ENCODE results near the gene SYCP3.
"Not testable (repeated sequence)": the region's sequence is repeated elsewhere in the genome, so short reads cannot be mapped to it uniquely, and the experiment has no call there.

SYCP3 gene

GRCh38 chr12:101710288-101710687 lies 29.0 kb downstream of the SYCP3 start:
- DNase-seq, result no peak

- no peak for DNase-seq
Measured at GRCh38 chr12:101707131-101707782, 32.0 kb downstream of the SYCP3 start.

DNA sequence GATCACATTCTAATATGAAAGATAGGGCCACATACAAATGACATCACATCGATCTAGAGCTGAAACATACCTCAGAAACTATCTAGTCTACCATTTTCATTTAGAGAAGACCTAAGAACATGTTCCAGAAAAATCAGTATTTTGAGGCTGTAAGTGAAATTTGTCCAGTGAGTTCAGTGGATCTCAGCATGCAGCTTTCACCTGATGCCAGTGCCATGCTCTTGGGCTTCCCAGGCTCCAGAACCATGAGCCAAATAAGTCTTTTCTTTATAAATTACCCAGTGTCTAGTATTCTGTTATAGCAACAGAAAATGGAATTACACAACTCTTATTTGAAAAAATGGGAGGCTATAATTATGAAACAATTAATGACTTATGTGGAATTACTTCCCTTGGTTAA lies 32.9 kb downstream of the SYCP3 start:
- DNase-seq, result no peak

- DNase-seq, result no peak
Measured at GRCh38 chr12:101703487-101703886, 35.8 kb downstream of the SYCP3 start.

DNA sequence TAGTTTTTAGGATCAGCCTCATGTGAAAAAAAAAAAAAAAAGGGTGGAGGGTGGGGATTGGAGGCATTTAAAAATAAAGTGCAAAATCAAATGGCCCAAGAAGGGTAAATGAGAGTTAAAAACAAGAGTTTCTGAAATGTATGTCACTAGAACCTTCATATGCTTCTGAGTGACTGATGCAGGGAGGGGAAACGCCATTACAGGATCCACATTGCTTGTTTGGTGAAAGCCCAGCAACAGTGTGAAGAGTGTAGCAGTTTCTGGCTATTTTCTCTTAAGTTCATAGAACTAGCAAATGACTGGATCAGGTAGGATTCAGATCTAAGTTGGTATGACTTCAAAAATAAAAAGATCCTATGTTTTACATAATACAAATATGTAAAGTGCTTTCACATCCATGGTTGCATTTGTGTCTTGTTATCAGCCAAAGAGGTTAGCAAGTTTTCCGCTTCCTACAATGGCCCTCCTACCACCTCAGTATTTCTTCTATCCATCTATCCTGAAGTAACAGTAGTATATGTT lies 38.9 kb downstream of the SYCP3 start:
- no peak for DNase-seq

DNA sequence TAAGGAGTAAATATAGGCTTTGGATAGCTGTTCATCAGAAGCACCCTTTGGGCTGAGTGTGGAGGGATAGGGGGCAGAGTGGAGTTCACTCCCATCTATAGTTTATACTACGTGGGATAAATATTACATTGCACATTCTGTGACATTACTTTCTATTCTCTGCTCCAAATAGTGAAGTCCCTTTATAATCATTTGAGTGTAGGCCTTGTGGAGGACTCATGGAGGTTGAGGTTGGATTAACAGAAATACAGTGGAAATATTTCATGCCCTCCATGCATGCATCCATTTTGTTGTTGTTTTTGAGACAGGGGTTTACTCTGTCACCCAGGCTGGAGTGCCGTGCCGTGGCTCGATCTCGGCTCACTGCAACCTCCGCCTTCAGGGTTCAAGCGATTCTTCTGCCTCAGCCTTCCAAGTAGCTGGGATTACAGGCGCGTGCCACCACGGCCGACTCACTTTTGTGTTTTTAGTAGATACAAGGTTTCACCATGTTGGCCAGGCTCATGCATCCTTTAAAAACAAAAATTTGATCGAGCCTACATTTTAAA lies 40.4 kb downstream of the SYCP3 start:
- no peak for DNase-seq

DNA sequence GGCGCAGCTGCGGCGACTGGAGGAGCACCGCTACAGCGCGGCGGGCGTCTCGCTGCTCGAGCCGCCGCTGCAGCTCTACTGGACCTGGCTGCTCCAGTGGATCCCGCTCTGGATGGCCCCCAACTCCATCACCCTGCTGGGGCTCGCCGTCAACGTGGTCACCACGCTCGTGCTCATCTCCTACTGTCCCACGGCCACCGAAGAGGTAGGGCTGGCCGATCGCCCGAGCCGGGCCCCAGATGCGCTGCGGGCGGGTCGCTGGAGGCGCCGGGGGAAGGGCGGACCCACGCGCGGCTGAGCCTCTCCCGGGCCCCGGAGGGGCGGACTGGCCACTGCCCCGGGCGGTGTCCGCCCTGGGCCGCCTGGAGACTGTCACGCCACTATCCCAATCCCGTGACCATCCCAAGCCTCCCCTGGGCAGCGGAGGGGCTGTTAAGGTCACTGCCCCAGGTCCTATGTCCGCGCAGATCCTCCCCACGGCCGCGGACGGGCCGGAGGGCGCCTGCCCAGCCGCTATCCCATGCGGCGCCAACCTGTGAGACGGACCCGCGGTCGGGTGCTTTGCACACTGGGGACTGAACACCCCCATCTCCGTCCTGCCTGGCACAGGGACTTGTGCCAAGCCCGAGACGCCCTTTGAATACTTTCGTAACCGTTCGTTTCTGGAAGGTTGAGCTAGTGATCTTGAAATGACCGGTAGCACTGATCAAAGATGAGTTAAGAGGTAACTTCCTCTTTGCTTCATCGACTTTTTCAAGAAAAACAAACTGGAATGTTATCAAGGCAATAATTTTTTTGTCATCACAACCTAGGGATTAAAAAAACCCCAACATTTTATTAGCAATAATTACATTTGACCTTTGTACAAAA lies 41.1 kb downstream of the SYCP3 start:
- no peak for DNase-seq

DNA sequence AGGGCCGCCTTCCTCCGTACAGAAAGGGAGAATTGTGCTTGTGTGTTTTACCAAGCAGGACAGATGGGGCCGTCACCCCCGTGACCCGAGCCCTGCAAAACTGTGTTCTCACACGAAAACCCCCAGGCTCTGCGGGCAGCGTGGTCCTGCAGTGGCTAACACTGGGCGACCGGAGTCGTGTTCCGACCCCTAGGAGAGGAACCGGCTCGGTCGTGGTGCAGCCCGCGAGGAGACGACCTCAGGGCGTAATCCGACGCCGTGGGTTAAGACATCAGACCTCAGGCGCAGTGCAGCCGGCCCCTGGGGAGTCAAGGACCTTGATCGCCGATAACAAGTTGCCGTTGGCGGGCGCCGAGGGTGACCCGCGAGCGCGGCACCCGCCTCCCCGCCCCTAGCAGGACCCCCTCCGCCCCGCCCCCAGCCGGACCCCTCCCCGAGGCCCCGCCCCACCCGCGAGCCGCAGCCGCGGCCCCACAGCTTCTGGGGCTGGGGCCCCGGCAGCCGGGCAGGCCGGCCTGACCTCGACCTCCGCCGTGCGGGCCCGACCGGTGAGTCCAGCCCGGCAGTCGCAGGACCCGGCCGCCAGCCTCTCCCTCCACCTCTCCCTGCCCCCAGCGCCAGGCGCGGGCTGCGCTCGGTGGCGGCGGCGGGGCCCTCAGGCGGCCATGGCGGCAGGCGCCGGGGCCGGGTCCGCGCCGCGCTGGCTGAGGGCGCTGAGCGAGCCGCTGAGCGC lies 41.9 kb downstream of the SYCP3 start, which contains the start of gene CHPT1:
Gene CHPT1 (plus strand): TSS at position 444 of the 733 bp plus-strand sequence. CDS start 222 bp downstream, at position 666.
- no peak for DNase-seq

- no peak for DNase-seq
Measured at GRCh38 chr12:101696251-101697196, 42.7 kb downstream of the SYCP3 start.

DNA sequence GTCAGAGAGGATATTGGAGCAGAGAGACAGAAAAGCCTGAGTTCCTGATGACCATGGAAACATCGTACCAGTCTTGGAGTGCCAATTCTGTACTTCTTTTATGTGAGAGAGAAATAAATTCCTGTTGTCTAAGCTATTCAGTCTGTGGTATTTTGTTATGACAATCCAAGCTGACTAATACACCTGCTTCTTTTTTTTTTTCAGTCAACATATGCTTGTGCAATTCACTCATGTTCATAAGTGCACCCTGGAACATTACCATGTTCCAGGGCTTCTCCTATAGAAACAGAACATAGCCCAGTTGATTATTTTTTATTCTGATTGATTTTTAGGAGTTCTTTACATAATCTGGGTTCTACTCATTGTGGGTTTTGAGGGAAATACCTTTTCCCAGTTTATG lies 43.6 kb downstream of the SYCP3 start:
- no peak for DNase-seq

DNA sequence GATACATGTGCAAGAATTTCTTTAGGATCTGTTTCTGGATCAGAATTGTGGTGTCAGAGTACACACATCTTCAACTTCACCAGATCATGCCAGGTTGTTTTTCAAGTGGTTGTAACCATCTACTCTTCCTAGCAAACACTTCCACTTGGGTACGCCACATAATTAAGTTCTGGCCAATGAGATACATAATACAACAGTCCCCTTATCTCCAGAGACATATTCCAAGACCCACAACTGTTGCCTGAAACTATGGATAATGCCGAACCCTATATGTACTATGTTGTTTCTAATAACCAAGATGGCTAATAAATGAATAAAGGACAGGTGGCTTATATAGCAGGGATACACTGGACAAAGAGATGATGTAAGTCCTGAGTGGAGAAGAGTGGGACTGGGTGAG lies 44.3 kb downstream of the SYCP3 start:
- DNase-seq, result no peak

GRCh38 chr12:101694297-101694848 lies 44.9 kb downstream of the SYCP3 start:
- DNase-seq, result no peak

GRCh38 chr12:101691503-101692096 lies 47.7 kb downstream of the SYCP3 start:
- no peak for DNase-seq

- DNase-seq, result no peak
Measured at GRCh38 chr12:101690544-101691098, 48.6 kb downstream of the SYCP3 start.

DNA sequence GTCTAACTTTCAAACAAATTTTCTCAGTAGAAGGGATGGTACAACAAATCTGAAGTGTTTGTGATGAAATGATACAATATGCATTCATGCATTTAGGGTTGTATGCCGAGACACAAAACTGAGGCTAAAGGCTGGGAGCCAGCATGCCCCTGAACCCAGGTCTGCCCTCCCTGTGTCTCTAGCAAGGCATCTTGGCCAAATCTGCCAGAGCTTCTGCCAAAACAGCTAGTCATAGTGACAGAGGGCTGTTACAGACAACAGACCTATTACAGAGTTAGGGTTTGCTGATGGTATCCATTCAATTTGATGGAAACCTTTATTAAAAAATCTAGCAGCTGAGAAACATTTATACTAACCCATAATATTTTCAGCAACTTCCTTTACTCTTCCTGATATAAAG lies 53.1 kb downstream of the SYCP3 start:
- DNase-seq, result no peak

DNA sequence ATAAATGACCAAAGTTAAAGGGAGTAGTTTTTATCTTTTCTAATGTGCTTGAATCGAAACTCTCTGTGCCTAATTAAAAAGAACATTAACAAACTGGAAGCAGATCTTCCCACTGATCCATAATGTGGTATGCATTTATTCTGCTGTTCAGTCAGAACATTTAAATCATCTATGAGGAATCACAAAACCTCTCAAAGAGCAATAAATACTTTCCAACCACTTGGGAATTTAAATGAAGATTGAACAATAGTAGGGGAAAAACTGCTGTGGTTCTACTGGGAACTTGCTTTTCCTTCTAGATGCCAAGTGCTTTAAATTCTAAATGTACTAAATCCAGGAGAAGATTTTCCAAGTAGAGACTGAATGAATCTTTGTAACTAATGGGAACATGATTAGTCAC lies 54.2 kb downstream of the SYCP3 start:
- no peak for DNase-seq

GRCh38 chr12:101681627-101682026 lies 57.6 kb downstream of the SYCP3 start:
- not testable (repeated sequence) for DNase-seq

- DNase-seq, result no peak
Measured at GRCh38 chr12:101680647-101681046, 58.6 kb downstream of the SYCP3 start.

- no peak for DNase-seq
Measured at GRCh38 chr12:101680240-101680639, 59.0 kb downstream of the SYCP3 start.
